ENCODE measurements around the gene NFIB. TPM values are rescaled to one million over a fixed set of nuclear protein-coding genes. Genes with fewer than 3 reads are reported as not detected.

The NFIB gene
- total and polyA plus RNA-seq, 2 of the 8 experiments (the other 6 are each of a cell fraction or from before 2014, with no cell fraction given): 2.6 to 13.1 TPM

- WGBS, 2 experiments (ENCODE audit: extremely low coverage in 1 of 2, insufficient coverage in 1 of 2, insufficient read length in 1 of 2, insufficient replicate concordance in 2 of 2, low coverage in 1 of 2, low lambda C conversion rate in 2 of 2, missing lambda C conversion rate in 1 of 2): 89% methylated on average over 9 of the region's 9 CpGs; no CpG with 5 or more reads in 1 of the 2 experiments
- TF ChIP-seq RNF2 (IDR thresholded peaks at IDR 0.05; ENCODE audit: borderline replicate concordance, low read depth, low read length, missing control alignments, poor library complexity, severe bottlenecking) (no peak), KDM1A (IDR thresholded peaks at IDR 0.05; ENCODE audit: borderline replicate concordance, low read length) (no peak), CREB1 (IDR thresholded peaks at IDR 0.05) (no peak), TBP (IDR thresholded peaks at IDR 0.05; ENCODE audit: low read depth, low read length) (no peak), KDM4A (IDR thresholded peaks at IDR 0.05; ENCODE audit: low read depth, low read length, severe bottlenecking) (no peak), RXRA (IDR thresholded peaks at IDR 0.05; ENCODE audit: insufficient read depth, low read depth, low read length) (no peak), SP1 (IDR thresholded peaks at IDR 0.05; ENCODE audit: low read depth, low read length) (no peak), HDAC6 (IDR thresholded peaks at IDR 0.05; ENCODE audit: low read depth, low read length) (no peak), NANOG (IDR thresholded peaks at IDR 0.05; ENCODE audit: insufficient read depth, low read depth, low read length, poor library complexity, severe bottlenecking) (no peak), SIX5 (IDR thresholded peaks at IDR 0.05; ENCODE audit: low read depth, low read length) (no peak)
- TF ChIP-seq, protein P1, sequence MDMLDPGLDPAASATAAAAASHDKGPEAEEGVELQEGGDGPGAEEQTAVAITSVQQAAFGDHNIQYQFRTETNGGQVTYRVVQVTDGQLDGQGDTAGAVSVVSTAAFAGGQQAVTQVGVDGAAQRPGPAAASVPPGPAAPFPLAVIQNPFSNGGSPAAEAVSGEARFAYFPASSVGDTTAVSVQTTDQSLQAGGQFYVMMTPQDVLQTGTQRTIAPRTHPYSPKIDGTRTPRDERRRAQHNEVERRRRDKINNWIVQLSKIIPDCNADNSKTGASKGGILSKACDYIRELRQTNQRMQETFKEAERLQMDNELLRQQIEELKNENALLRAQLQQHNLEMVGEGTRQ (IDR thresholded peaks at IDR 0.05; ENCODE audit: low read length): no peak
These were observed 13.9 kb downstream of the NFIB start for GRCh38 chr9:14300040-14300439.

More at GRCh38 chr9:14300040-14300439, 13.9 kb downstream of the NFIB start:
- Histone ChIP-seq H3K9me3 (ENCODE audit: insufficient read depth in 2 of 2, low read depth in 1 of 2, low read length in 1 of 2) (no peaks in the 10 kb centered on the region), H3K23ac (ENCODE audit: insufficient read length) (no peak overlapping the region), H4K20me1 (replicated peaks in 1 of 2; ENCODE audit: control insufficient read depth in 1 of 2, insufficient read depth in 2 of 2, low read length in 2 of 2) (no peaks in the 10 kb centered on the region), H3K27me3 (replicated peaks in 1 of 4; ENCODE audit: control insufficient read depth in 3 of 4, extremely low read depth in 1 of 4, insufficient read depth in 3 of 4, low read length in 3 of 4) (no peaks in the 10 kb centered on the region), H3K27ac (ENCODE audit: low read depth, low read length) (no peak overlapping the region), H3K79me1 (ENCODE audit: low read depth, low read length) (peaks cover 2% of the 10 kb centered on the region; the same call in 1 of the 2 replicates), H2BK15ac (ENCODE audit: low read length) (no peak overlapping the region), H2BK5ac (ENCODE audit: low read depth, low read length) (no peak overlapping the region), H3K4me1 (replicated peaks in 1 of 4; ENCODE audit: control insufficient read depth in 3 of 4, insufficient read depth in 4 of 4, low read length in 3 of 4) (peaks cover 0 to 6% (median 4%) of the 10 kb centered on the region in 4 experiments; a peak in 3 of 7 replicates), H2BK12ac (ENCODE audit: low read depth, low read length) (no peak overlapping the region), H3K56ac (replicated peaks; ENCODE audit: insufficient read length, low read depth, low read length) (no peak overlapping the region), H3K36me3 (ENCODE audit: control insufficient read depth in 2 of 4, insufficient read depth in 4 of 4, low read length in 3 of 4) (no peaks in the 10 kb centered on the region), H4K8ac (ENCODE audit: extremely low read depth, insufficient read depth, low read length) (no peak overlapping the region), H4K5ac (ENCODE audit: insufficient read length, low read depth, low read length) (no peak overlapping the region), H3K4me3 (ENCODE audit: extremely low read depth in 1 of 4, insufficient read depth in 2 of 4, low read depth in 3 of 4, low read length in 4 of 4) (no peak overlapping the region), H2AFZ (ENCODE audit: low read length) (no peak overlapping the region), H3K4ac (replicated peaks; ENCODE audit: insufficient read length, low read depth, low read length) (no peak overlapping the region), H3K18ac (ENCODE audit: extremely low read depth, low read length) (no peak overlapping the region), H2BK120ac (replicated peaks; ENCODE audit: low read depth, low read length) (no peak overlapping the region), H3K79me2 (ENCODE audit: control insufficient read depth in 1 of 2, insufficient read depth in 2 of 2, low read length in 2 of 2) (peaks cover 0 to 35% of the 10 kb centered on the region in 2 experiments; a peak in 3 of 4 replicates), H3K4me2 (ENCODE audit: insufficient read depth in 1 of 2, low read depth in 2 of 2, low read length in 2 of 2) (no peak overlapping the region), H2BK20ac (ENCODE audit: low read length) (no peak overlapping the region), H3K14ac (ENCODE audit: insufficient read length) (no peak overlapping the region), H2AK5ac (ENCODE audit: low read depth, low read length) (no peak overlapping the region), H4K91ac (replicated peaks; ENCODE audit: insufficient read length, low read length) (no peak overlapping the region), H3K9ac (replicated peaks in 1 of 4; ENCODE audit: extremely low read depth in 1 of 4, low read depth in 3 of 4, low read length in 3 of 4) (no peak overlapping the region), H3K23me2 (ENCODE audit: low read depth, low read length) (no peaks in the 10 kb centered on the region)
- ChIA-PET CTCF (ENCODE audit: partially characterized antibody) (interaction anchor here (0.7 to 1.7 kb wide), 4 partner anchors 9 to 363 kb away, joined by 3 to 6 read pairs (median 4); no protein-coding TSS in a partner anchor), POLR2A (ENCODE audit: partially characterized antibody) (interaction anchor here (1.1 kb wide), 1 partner anchor 8 kb away, joined by 3 read pairs; no protein-coding TSS in a partner anchor)
- FAIRE-seq (no peak), DNase-seq (ENCODE audit: low read depth in 1 of 2, low spot score in 2 of 2) (no peak)
